Endothelial cell of umbilical vein (primary cell): ENCODE results near the gene SCG3.

Experiments
- POLR2A ChIP-seq: IDR thresholded peaks from 2 replicates; pipeline ENCODE4 v1.6.1; 2012; ENCODE audit warnings: low read depth, mild to moderate bottlenecking, control low read depth, low read length
- POLR2AphosphoS5 ChIP-seq: IDR thresholded peaks from 2 replicates; pipeline ENCODE4 v1.6.1; 2012; ENCODE audit warnings: low read depth, mild to moderate bottlenecking, control low read depth, low read length, moderate library complexity; ENCODE audit not compliant: insufficient read depth
- TF ChIP-seq, protein P1 (sequence below), 2 donors: IDR thresholded peaks; 1 replicate in 1 of 2; 2 replicates in 1 of 2; pipeline ENCODE4 v1.5.1; 2011; ENCODE audit warnings: low read length in 2 of 2, mild to moderate bottlenecking in 2 of 2, moderate library complexity in 2 of 2, control low read depth in 1 of 2, inconsistent platforms in 1 of 2, low read depth in 1 of 2; ENCODE audit not compliant: insufficient read depth in 1 of 2; ENCODE audit errors: extremely low read depth in 1 of 2

DNA sequence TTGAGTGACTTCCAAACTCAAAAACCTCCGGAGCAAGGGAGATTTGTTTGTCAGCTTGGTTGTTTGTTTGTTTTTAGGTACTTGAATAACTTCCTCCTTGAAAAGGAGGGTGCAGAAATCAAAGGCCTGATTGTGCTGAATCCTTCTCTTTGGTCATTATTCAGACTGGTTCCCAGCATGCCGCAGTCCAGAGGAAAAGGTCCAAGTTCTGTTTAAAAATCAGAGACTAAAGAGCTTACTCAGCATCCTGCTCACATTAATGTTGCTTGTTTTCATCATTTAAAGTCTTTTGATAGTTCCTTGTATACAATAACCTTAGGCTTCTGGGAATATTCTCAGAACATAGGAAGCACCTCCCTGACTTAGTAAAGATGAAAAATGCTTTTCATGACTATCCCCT, 982 bp upstream of the SCG3 start:
- TF ChIP-seq, protein P1, sequence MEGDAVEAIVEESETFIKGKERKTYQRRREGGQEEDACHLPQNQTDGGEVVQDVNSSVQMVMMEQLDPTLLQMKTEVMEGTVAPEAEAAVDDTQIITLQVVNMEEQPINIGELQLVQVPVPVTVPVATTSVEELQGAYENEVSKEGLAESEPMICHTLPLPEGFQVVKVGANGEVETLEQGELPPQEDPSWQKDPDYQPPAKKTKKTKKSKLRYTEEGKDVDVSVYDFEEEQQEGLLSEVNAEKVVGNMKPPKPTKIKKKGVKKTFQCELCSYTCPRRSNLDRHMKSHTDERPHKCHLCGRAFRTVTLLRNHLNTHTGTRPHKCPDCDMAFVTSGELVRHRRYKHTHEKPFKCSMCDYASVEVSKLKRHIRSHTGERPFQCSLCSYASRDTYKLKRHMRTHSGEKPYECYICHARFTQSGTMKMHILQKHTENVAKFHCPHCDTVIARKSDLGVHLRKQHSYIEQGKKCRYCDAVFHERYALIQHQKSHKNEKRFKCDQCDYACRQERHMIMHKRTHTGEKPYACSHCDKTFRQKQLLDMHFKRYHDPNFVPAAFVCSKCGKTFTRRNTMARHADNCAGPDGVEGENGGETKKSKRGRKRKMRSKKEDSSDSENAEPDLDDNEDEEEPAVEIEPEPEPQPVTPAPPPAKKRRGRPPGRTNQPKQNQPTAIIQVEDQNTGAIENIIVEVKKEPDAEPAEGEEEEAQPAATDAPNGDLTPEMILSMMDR (IDR thresholded peaks at IDR 0.05; ENCODE audit: extremely low read depth in 1 of 2, insufficient read depth in 1 of 2, low read depth in 1 of 2, low read length in 2 of 2): no peak
- TF ChIP-seq POLR2AphosphoS5: no peak
- TF ChIP-seq POLR2A: no peak
